Measurements from ENCODE around the gene VSX2. TPM values are rescaled to one million over a fixed set of nuclear protein-coding genes. Genes with fewer than 3 reads are reported as not detected.

The VSX2 gene
- total and polyA plus RNA-seq, 7 donors = not detected

GRCh38 chr14:74207943-74208342 is 31.3 kb upstream of the VSX2 start:
- peaks cover 0 to 4% of the 10 kb centered on the region in 2 donors for H3K36me3 ChIP-seq (ENCODE audit: insufficient read depth in 1 of 2, low read depth in 1 of 2)
- WGBS, 3 donors = 82 to 85% (median 83%) methylated on average over 3 of the region's 3 CpGs
- H3K4me1 ChIP-seq = no peaks in the 10 kb centered on the region
- H3K9me3 ChIP-seq = no peaks in the 10 kb centered on the region
- ATAC-seq (no peak), DNase-seq (no peak)
- TF ChIP-seq, protein P1, sequence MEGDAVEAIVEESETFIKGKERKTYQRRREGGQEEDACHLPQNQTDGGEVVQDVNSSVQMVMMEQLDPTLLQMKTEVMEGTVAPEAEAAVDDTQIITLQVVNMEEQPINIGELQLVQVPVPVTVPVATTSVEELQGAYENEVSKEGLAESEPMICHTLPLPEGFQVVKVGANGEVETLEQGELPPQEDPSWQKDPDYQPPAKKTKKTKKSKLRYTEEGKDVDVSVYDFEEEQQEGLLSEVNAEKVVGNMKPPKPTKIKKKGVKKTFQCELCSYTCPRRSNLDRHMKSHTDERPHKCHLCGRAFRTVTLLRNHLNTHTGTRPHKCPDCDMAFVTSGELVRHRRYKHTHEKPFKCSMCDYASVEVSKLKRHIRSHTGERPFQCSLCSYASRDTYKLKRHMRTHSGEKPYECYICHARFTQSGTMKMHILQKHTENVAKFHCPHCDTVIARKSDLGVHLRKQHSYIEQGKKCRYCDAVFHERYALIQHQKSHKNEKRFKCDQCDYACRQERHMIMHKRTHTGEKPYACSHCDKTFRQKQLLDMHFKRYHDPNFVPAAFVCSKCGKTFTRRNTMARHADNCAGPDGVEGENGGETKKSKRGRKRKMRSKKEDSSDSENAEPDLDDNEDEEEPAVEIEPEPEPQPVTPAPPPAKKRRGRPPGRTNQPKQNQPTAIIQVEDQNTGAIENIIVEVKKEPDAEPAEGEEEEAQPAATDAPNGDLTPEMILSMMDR (IDR thresholded peaks at IDR 0.05) = no peak
- no peak overlapping the region for H3K4me3 ChIP-seq
- H3K27me3 ChIP-seq (ENCODE audit: insufficient read depth in 3 of 3, low read length in 2 of 3) = no peaks in the 10 kb centered on the region
- intact Hi-C loops (cut with DNase I) = no loop called here
- no peak overlapping the region for H3K27ac ChIP-seq

- Histone ChIP-seq H3K27me3 (ENCODE audit: insufficient read depth in 3 of 3, low read length in 2 of 3) (no peaks in the 10 kb centered on the region), H3K27ac (no peak overlapping the region), H3K4me3 (no peak overlapping the region), H3K36me3 (ENCODE audit: insufficient read depth in 1 of 2, low read depth in 1 of 2) (no peaks in the 10 kb centered on the region), H3K4me1 (no peaks in the 10 kb centered on the region), H3K9me3 (no peaks in the 10 kb centered on the region)
- 49 to 58% (median 54%) methylated on average over 8 of the region's 8 CpGs for WGBS, 3 donors
- ATAC-seq = no peak
- no peak for DNase-seq
- TF ChIP-seq, protein P1 (IDR thresholded peaks at IDR 0.05) = no peak
- intact Hi-C loops (cut with DNase I) = no loop called here
These were observed 30.6 kb upstream of the VSX2 start for GRCh38 chr14:74208642-74209041.

GRCh38 chr14:74211945-74212580 is 27.2 kb upstream of the VSX2 start:
- Histone ChIP-seq H3K36me3 (ENCODE audit: insufficient read depth in 1 of 2, low read depth in 1 of 2) (no peaks in the 10 kb centered on the region), H3K4me1 (no peaks in the 10 kb centered on the region), H3K9me3 (no peaks in the 10 kb centered on the region), H3K4me3 (no peak overlapping the region), H3K27ac (no peak overlapping the region), H3K27me3 (ENCODE audit: insufficient read depth in 3 of 3, low read length in 2 of 3) (no peaks in the 10 kb centered on the region)
- intact Hi-C loops (cut with DNase I) = no loop called here
- DNase-seq = no peak
- ATAC-seq = no peak
- WGBS, 3 donors = 77 to 78% (median 77%) methylated on average over 6 of the region's 6 CpGs
- TF ChIP-seq, protein P1 (IDR thresholded peaks at IDR 0.05) = no peak

GRCh38 chr14:74213907-74214803 is 25.1 kb upstream of the VSX2 start:
- peaks cover 0 to 6% (median 0%) of the 10 kb centered on the region in 3 donors for H3K27me3 ChIP-seq (ENCODE audit: insufficient read depth in 3 of 3, low read length in 2 of 3)
- intact Hi-C loops (cut with DNase I) = no loop called here
- H3K4me1 ChIP-seq = no peaks in the 10 kb centered on the region
- no peak overlapping the region for H3K4me3 ChIP-seq
- WGBS, 3 donors = 74 to 79% (median 78%) methylated on average over 21 of the region's 21 CpGs
- TF ChIP-seq, protein P1 (IDR thresholded peaks at IDR 0.05) = no peak
- no peaks in the 10 kb centered on the region for H3K36me3 ChIP-seq (ENCODE audit: insufficient read depth in 1 of 2, low read depth in 1 of 2)
- H3K9me3 ChIP-seq = no peaks in the 10 kb centered on the region
- no peak for DNase-seq
- ATAC-seq = no peak
- H3K27ac ChIP-seq = no peak overlapping the region

All from psoas muscle (tissue), 8 donors.